ENCODE data around the gene SIAH2. TPM values are rescaled to one million over a fixed set of nuclear protein-coding genes. Genes with fewer than 3 reads are reported as not detected.

Gene SIAH2
- polyA plus RNA-seq, 1 experiment, result 34.2 TPM

DNA sequence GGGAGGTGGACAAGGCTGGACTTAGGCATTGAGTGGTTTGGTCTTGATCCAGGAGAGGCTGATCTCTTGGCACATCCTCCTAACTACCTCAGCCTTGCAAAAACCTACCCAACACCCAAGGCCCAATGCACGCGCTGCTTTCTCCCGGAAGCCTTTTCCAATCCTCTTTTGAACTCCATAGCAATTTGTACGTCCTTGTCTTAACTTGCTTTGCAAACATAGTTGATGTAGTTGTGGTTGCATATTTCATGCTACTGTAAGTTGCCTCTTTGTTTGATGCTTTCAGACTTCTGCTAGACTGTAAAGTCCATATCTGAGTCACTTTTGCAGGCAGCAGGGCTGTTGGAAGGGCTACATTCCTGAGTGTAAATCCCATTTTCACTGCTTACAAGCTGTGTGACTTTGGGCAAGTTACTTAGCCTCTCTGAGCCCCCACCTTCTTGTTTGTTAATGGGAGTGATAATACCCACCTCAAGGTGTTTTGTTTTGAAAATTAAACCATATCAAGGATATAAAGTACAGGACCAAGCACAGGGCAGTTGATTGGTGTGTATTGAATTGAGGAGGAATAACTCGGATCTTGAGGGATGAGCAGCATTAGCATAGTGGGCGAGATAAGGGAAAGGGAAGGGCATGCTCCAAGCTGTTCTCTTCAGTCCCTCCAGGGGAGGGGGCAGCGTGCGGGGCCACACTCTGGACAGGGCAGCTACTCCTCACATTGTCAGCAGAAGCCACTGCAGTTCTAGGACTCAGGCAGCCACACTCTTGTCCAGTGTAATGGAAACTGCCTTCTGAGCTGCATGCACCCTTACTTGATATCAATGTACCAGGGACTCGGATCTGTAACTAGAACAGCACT is 28.8 kb downstream of the SIAH2 start:
- TF ChIP-seq, protein P1, sequence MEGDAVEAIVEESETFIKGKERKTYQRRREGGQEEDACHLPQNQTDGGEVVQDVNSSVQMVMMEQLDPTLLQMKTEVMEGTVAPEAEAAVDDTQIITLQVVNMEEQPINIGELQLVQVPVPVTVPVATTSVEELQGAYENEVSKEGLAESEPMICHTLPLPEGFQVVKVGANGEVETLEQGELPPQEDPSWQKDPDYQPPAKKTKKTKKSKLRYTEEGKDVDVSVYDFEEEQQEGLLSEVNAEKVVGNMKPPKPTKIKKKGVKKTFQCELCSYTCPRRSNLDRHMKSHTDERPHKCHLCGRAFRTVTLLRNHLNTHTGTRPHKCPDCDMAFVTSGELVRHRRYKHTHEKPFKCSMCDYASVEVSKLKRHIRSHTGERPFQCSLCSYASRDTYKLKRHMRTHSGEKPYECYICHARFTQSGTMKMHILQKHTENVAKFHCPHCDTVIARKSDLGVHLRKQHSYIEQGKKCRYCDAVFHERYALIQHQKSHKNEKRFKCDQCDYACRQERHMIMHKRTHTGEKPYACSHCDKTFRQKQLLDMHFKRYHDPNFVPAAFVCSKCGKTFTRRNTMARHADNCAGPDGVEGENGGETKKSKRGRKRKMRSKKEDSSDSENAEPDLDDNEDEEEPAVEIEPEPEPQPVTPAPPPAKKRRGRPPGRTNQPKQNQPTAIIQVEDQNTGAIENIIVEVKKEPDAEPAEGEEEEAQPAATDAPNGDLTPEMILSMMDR (IDR thresholded peaks at IDR 0.05; ENCODE audit: insufficient read depth, low read depth, low read length), result no peak
- H3K4me3 ChIP-seq (ENCODE audit: low read depth, low read length), result no peak overlapping the region
- no peak for DNase-seq (ENCODE audit: low read depth)
- ChIA-PET CTCF (interaction anchor here (2.6 kb wide), 1 partner anchor 13 kb away, joined by 9 read pairs; no protein-coding TSS in a partner anchor), POLR2A (interaction anchor here (0.6 kb wide), 1 partner anchor 132 kb away, joined by 4 read pairs; no protein-coding TSS in a partner anchor)
- H3K27me3 ChIP-seq (ENCODE audit: control insufficient read depth, insufficient read depth, low read length), result no peaks in the 10 kb centered on the region
- H3K36me3 ChIP-seq (ENCODE audit: control insufficient read depth, insufficient read depth, low read length), result no peaks in the 10 kb centered on the region

- POLR2A ChIA-PET, result no interaction called here
- TF ChIP-seq, protein P1 (IDR thresholded peaks at IDR 0.05; ENCODE audit: insufficient read depth, low read depth, low read length), result no peak
- DNase-seq (ENCODE audit: low read depth), result no peak
- Histone ChIP-seq H3K27me3 (ENCODE audit: control insufficient read depth, insufficient read depth, low read length) (no peaks in the 10 kb centered on the region), H3K4me3 (ENCODE audit: low read depth, low read length) (no peak overlapping the region), H3K36me3 (ENCODE audit: control insufficient read depth, insufficient read depth, low read length) (no peaks in the 10 kb centered on the region)
- CTCF ChIA-PET, result no interaction called here
Observed at GRCh38 chr3:150733373-150733935, 29.5 kb downstream of the SIAH2 start.

DNA sequence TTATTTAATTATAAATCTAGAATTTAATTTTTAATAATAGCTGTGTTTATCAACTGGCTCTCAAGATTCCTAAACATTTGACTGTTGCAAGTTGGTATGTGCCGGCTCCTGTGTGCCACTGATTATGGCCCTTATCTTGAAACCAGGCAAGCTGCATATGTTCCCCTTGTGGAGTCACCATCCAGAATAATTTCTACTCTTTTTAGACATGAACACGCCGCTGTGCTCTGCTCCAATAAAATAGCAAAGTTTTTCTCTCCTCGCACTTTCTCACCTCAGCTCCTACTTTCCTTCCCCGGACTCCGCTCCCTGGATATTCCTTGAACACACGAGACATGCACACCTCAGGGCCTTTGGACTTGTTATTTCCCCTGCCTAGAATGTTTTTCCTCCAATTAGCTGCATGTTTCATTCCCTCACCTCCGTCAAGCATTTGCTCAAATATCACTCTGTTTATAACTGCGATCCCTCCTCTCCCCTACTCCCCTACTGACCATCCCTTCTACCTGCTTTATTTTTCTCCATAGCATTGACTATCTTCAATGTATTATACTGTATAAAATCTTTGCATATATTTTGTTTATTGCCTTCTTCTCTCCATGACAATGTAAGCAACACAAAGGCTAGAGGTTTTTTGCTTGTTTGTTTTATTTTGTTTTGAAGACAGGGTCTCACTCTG is 33.1 kb downstream of the SIAH2 start:
- POLR2A ChIA-PET, result interaction anchor here (0.6 kb wide), 1 partner anchor 28 kb away, joined by 3 read pairs; no protein-coding TSS in a partner anchor
- Histone ChIP-seq H3K27me3 (ENCODE audit: control insufficient read depth, insufficient read depth, low read length) (no peaks in the 10 kb centered on the region), H3K4me3 (ENCODE audit: low read depth, low read length) (no peak overlapping the region), H3K36me3 (ENCODE audit: control insufficient read depth, insufficient read depth, low read length) (no peaks in the 10 kb centered on the region)
- CTCF ChIA-PET, result interaction anchor here (0.6 to 2.7 kb wide), 4 partner anchors 8 to 58 kb away, joined by 3 to 7 read pairs (median 5); no protein-coding TSS in a partner anchor
- no peak for DNase-seq (ENCODE audit: low read depth)
- TF ChIP-seq, protein P1 (IDR thresholded peaks at IDR 0.05; ENCODE audit: insufficient read depth, low read depth, low read length), result no peak

- Histone ChIP-seq H3K36me3 (ENCODE audit: control insufficient read depth, insufficient read depth, low read length) (no peaks in the 10 kb centered on the region), H3K4me3 (ENCODE audit: low read depth, low read length) (no peak overlapping the region), H3K27me3 (ENCODE audit: control insufficient read depth, insufficient read depth, low read length) (no peaks in the 10 kb centered on the region)
- TF ChIP-seq, protein P1 (IDR thresholded peaks at IDR 0.05; ENCODE audit: insufficient read depth, low read depth, low read length), result no peak
- DNase-seq (ENCODE audit: low read depth), result no peak
- ChIA-PET POLR2A (interaction anchor here (0.7 kb wide), 1 partner anchor 92 kb away, joined by 3 read pairs; no protein-coding TSS in a partner anchor), CTCF (interaction anchor here (1.2 to 2.7 kb wide), 4 partner anchors 15 to 555 kb away, joined by 3 to 6 read pairs (median 4); no protein-coding TSS in a partner anchor)
Observed at GRCh38 chr3:150727653-150728502, 35.1 kb downstream of the SIAH2 start.

All from BJ (cell line).